MM.1S (cell line): Measurements from ENCODE around the gene BACH2.

Experiments
- DNase-seq: peaks from one replicate; pipeline ENCODE4 v3.0.0-alpha.2; 2015
- H2AFZ ChIP-seq: fragments of 300-600 bp; sonication (generic); 2 replicates; pipeline ENCODE4 v1.6.0; 2016; ENCODE audit warnings: antibody characterized with exemption, low read length
- H3F3A ChIP-seq: fragments of 300-600 bp; sonication (generic); 2 replicates; pipeline ENCODE4 v1.6.1; 2016; ENCODE audit warnings: mild to moderate bottlenecking, antibody characterized with exemption, low read length, moderate library complexity, mixed read lengths; ENCODE audit not compliant: insufficient read depth
- H3K27ac ChIP-seq: fragments of 300-600 bp; sonication (generic); 2 replicates; pipeline ENCODE4 v1.5.1; 2016; ENCODE audit warnings: mild to moderate bottlenecking, low read length
- H3K27me3 ChIP-seq: fragments of 300-600 bp; sonication (generic); replicated peaks from 2 replicates; pipeline ENCODE4 v1.6.0; 2016; ENCODE audit warnings: low read length; ENCODE audit not compliant: insufficient read depth
- H3K36me3 ChIP-seq: fragments of 300-600 bp; sonication (generic); replicated peaks from 2 replicates; pipeline ENCODE4 v1.6.1; 2016; ENCODE audit warnings: mild to moderate bottlenecking, low read length, mixed read lengths; ENCODE audit not compliant: insufficient read depth
- H3K4me1 ChIP-seq: fragments of 300-600 bp; sonication (generic); 2 replicates; pipeline ENCODE4 v1.6.1; 2016; ENCODE audit warnings: low read length, mixed read lengths
- H3K4me2 ChIP-seq: fragments of 300-600 bp; sonication (generic); 2 replicates; pipeline ENCODE4 v1.6.0; 2016; ENCODE audit warnings: low read depth, low read length
- H3K4me3 ChIP-seq: fragments of 300-600 bp; sonication (generic); 2 replicates; pipeline ENCODE4 v1.5.1; 2016; ENCODE audit warnings: low read length, mixed read lengths
- H3K79me2 ChIP-seq: fragments of 300-600 bp; sonication (generic); 2 replicates; pipeline ENCODE4 v1.6.1; 2016; ENCODE audit warnings: mixed run types, low read length, mixed read lengths
- H3K9ac ChIP-seq: fragments of 300-600 bp; sonication (generic); 2 replicates; pipeline ENCODE4 v1.6.1; 2016; ENCODE audit warnings: low read length, mixed read lengths
- H3K9me2 ChIP-seq: fragments of 300-600 bp; sonication (generic); replicated peaks from 2 replicates; pipeline ENCODE4 v1.6.1; 2016; ENCODE audit warnings: mild to moderate bottlenecking, low read length, mixed read lengths; ENCODE audit not compliant: insufficient read depth
- H3K9me3 ChIP-seq: fragments of 300-600 bp; sonication (generic); replicated peaks from 2 replicates; pipeline ENCODE4 v1.6.1; 2016; ENCODE audit warnings: mild to moderate bottlenecking, low read length, mixed read lengths; ENCODE audit not compliant: insufficient read depth
- H4K20me1 ChIP-seq: fragments of 300-600 bp; sonication (generic); 2 replicates; pipeline ENCODE4 v1.6.1; 2016; ENCODE audit warnings: mild to moderate bottlenecking, low read length, moderate library complexity, mixed read lengths; ENCODE audit not compliant: insufficient read depth
- EZH2 ChIP-seq: fragments of 300-600 bp; sonication (generic); optimal IDR thresholded peaks from 2 replicates; pipeline ENCODE3; 2017; ENCODE audit warnings: low read depth, mild to moderate bottlenecking, antibody characterized with exemption, low read length, mixed read lengths
- EZH2phosphoT487 ChIP-seq: fragments of 300-600 bp; sonication (generic); IDR thresholded peaks from 2 replicates; pipeline ENCODE4 v1.6.1; 2018; ENCODE audit warnings: antibody characterized with exemption, low read length
- TF ChIP-seq, protein P1 (sequence below): fragments of 300-600 bp; sonication (generic); IDR thresholded peaks from 2 replicates; pipeline ENCODE4 v1.5.1; 2016; ENCODE audit warnings: antibody characterized with exemption, low read length, mixed read lengths

BACH2 gene

GRCh38 chr6:90294989-90295853 lies 1.4 kb downstream of the BACH2 start:
- Histone ChIP-seq H2AFZ (peak overlapping the region; percentile 72), H3K9me2 (no peaks in the 10 kb centered on the region), H3F3A (peaks cover 11% of the 10 kb centered on the region), H3K27me3 (no peaks in the 10 kb centered on the region), H3K4me1 (0 out of 2 replicates have a peak, but pooled peaks cover 3% of the 10 kb centered on the region), H3K27ac (peak overlapping the region; percentile 77), H3K79me2 (peaks cover 48% of the 10 kb centered on the region), H3K4me2 (peak overlapping the region; percentile 95), H3K4me3 (peak overlapping the region; percentile 90), H3K9me3 (no peaks in the 10 kb centered on the region), H3K9ac (peak overlapping the region; percentile 89), H4K20me1 (no peaks in the 10 kb centered on the region), H3K36me3 (no peaks in the 10 kb centered on the region)
- TF ChIP-seq, protein P1, sequence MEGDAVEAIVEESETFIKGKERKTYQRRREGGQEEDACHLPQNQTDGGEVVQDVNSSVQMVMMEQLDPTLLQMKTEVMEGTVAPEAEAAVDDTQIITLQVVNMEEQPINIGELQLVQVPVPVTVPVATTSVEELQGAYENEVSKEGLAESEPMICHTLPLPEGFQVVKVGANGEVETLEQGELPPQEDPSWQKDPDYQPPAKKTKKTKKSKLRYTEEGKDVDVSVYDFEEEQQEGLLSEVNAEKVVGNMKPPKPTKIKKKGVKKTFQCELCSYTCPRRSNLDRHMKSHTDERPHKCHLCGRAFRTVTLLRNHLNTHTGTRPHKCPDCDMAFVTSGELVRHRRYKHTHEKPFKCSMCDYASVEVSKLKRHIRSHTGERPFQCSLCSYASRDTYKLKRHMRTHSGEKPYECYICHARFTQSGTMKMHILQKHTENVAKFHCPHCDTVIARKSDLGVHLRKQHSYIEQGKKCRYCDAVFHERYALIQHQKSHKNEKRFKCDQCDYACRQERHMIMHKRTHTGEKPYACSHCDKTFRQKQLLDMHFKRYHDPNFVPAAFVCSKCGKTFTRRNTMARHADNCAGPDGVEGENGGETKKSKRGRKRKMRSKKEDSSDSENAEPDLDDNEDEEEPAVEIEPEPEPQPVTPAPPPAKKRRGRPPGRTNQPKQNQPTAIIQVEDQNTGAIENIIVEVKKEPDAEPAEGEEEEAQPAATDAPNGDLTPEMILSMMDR = peak; percentile 27; the same call in 1 of the 2 replicates
- no peak for TF ChIP-seq EZH2
- peak; percentile 39 for DNase-seq

GRCh38 chr6:90294614-90294988 lies 2.0 kb downstream of the BACH2 start:
- no peaks in the 10 kb centered on the region for H3K36me3 ChIP-seq
- H3F3A ChIP-seq = peaks cover 11% of the 10 kb centered on the region
- H3K9me3 ChIP-seq = no peaks in the 10 kb centered on the region
- H3K27me3 ChIP-seq = no peaks in the 10 kb centered on the region
- 0 out of 2 replicates have a peak, but pooled peaks cover 3% of the 10 kb centered on the region for H3K4me1 ChIP-seq
- peak overlapping the region; percentile 95 for H3K4me2 ChIP-seq
- peak; percentile 19 for DNase-seq
- peaks cover 54% of the 10 kb centered on the region for H3K79me2 ChIP-seq
- TF ChIP-seq EZH2phosphoT487 (no peak), EZH2 (no peak)
- TF ChIP-seq, protein P1 = no peak
- peak overlapping the region; percentile 72; the same call in 1 of the 2 replicates for H2AFZ ChIP-seq
- H4K20me1 ChIP-seq = no peaks in the 10 kb centered on the region
- H3K9ac ChIP-seq = peak overlapping the region; percentile 89
- peak overlapping the region; percentile 90 for H3K4me3 ChIP-seq
- H3K9me2 ChIP-seq = no peaks in the 10 kb centered on the region
- peak overlapping the region; percentile 77; the same call in 1 of the 2 replicates for H3K27ac ChIP-seq

- no peak overlapping the region for H3K9ac ChIP-seq
- TF ChIP-seq, protein P1 = no peak
- TF ChIP-seq EZH2 = no peak
- TF ChIP-seq EZH2phosphoT487 = no peak
- no peaks in the 10 kb centered on the region for H3K27me3 ChIP-seq
- H4K20me1 ChIP-seq = no peaks in the 10 kb centered on the region
- 0 out of 2 replicates have a peak, but pooled peaks cover 3% of the 10 kb centered on the region for H3K4me1 ChIP-seq
- H2AFZ ChIP-seq = no peak overlapping the region
- no peak overlapping the region for H3K27ac ChIP-seq
- peak overlapping the region; percentile 95; the same call in 1 of the 2 replicates for H3K4me2 ChIP-seq
- DNase-seq = no peak
- H3K36me3 ChIP-seq = no peaks in the 10 kb centered on the region
- no peaks in the 10 kb centered on the region for H3K9me2 ChIP-seq
- H3K9me3 ChIP-seq = no peaks in the 10 kb centered on the region
- H3K79me2 ChIP-seq = peaks cover 58% of the 10 kb centered on the region
- H3K4me3 ChIP-seq = no peak overlapping the region
- H3F3A ChIP-seq = peaks cover 11% of the 10 kb centered on the region
Observed at GRCh38 chr6:90294008-90294511, 2.6 kb downstream of the BACH2 start.
